ENCODE data around the gene GRIN2A. TPM values are rescaled to one million over a fixed set of nuclear protein-coding genes. Genes with fewer than 3 reads are reported as not detected.

GRIN2A gene
- total and polyA plus RNA-seq, 3 donors from 2014 or later = 7.0 to 20.3 (median 10.4) TPM

DNA sequence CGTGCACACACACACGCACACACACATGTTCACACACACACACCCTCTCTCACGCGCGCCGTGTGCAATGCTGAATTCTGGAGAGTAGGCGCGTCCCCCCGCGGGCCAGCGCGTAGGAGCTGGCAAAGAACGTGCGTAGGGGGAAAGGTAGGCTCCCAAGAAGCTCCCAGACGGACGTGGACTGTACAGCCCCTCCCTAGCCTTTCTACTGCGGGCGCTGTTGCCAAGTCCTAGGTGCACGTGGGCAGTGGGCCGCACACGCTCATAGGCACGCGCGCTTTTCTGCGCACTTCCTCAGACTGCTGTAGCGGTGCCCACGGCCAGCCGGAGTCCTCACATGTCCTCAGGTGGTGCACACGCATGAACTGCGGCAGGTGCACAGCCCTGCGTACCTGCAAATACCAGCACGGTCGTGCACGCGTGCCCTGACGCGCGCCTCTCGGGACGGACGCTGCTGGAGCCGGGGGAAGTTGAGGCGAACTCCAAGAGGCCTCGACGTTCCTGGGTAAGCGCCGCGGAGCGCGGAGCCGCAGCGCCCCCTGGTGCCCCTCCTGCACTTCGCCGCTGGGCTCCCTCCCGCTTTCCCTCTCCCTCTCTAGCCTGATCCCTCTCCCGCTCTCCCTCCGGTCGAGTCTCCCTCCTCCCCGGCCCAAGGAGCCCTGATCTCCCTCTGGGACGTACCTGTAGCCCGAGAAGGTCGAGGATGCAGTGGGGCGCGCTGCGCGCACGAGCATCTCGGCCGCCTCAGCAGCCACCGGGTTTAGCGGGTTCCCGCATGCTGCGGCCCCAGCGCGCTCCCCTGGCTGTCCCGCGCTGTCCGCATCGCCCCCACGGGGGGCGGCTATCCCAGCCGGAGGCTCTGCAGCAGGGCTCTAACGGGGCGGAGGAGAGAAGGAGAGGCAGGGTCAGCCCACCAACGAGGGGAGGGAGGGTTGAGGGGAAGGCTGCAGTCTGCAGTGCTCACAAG is 749 bp downstream of the GRIN2A start:
- H3K4me3 ChIP-seq = peak overlapping the region; percentile 37 to 68
- peaks cover 4% of the 10 kb centered on the region for H3K4me1 ChIP-seq
- H3K9me3 ChIP-seq = no peaks in the 10 kb centered on the region
- DNase-seq = peak; percentile 78
- TF ChIP-seq, protein P1, sequence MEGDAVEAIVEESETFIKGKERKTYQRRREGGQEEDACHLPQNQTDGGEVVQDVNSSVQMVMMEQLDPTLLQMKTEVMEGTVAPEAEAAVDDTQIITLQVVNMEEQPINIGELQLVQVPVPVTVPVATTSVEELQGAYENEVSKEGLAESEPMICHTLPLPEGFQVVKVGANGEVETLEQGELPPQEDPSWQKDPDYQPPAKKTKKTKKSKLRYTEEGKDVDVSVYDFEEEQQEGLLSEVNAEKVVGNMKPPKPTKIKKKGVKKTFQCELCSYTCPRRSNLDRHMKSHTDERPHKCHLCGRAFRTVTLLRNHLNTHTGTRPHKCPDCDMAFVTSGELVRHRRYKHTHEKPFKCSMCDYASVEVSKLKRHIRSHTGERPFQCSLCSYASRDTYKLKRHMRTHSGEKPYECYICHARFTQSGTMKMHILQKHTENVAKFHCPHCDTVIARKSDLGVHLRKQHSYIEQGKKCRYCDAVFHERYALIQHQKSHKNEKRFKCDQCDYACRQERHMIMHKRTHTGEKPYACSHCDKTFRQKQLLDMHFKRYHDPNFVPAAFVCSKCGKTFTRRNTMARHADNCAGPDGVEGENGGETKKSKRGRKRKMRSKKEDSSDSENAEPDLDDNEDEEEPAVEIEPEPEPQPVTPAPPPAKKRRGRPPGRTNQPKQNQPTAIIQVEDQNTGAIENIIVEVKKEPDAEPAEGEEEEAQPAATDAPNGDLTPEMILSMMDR (IDR thresholded peaks at IDR 0.05) = peak; percentile 69 to 85 (median 78)
- TF ChIP-seq POLR2A (IDR thresholded peaks at IDR 0.05) = no peak
- H3K36me3 ChIP-seq (ENCODE audit: low read depth, missing control alignments) = no peaks in the 10 kb centered on the region
- H3K27me3 ChIP-seq = no peaks in the 10 kb centered on the region
- intact Hi-C loops (cut with DNase I; ENCODE audit: low total_unique reads) = no loop called here
- no peak overlapping the region for H3K27ac ChIP-seq
- 0 to 1% methylated on average over 15 to 80 of the region's 85 CpGs for WGBS, 2 donors

DNA sequence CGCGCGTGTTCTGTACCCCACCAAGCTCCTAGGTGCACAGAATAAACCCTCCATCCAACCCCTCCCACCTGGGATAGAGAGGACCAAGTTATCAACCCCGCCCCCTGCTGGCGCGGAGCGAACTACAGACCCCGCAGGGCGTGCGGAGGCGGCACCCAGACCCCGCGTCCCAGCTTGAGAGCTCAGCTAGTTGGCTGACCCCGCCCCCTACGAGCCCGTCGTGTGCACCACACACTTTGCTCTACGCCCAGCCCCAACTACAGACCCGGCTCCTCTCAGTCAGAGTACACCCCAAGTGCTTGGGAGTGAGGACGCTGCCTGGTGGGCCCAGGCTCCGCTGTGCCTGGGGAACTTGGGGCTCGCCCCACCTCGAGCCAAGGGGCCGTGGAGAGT is 1.5 kb downstream of the GRIN2A start:
- peak; percentile 82 for DNase-seq
- Histone ChIP-seq H3K9me3 (no peaks in the 10 kb centered on the region), H3K36me3 (ENCODE audit: low read depth, missing control alignments) (no peaks in the 10 kb centered on the region), H3K4me1 (peaks cover 4% of the 10 kb centered on the region), H3K4me3 (peak overlapping the region; percentile 37 to 68), H3K27ac (no peak overlapping the region), H3K27me3 (no peaks in the 10 kb centered on the region)
- intact Hi-C loops (cut with DNase I; ENCODE audit: low total_unique reads) = no loop called here
- WGBS, 2 donors = 1 to 2% methylated on average over 20 to 24 of the region's 24 CpGs
- no peak for TF ChIP-seq POLR2A (IDR thresholded peaks at IDR 0.05)
- TF ChIP-seq, protein P1 (IDR thresholded peaks at IDR 0.05) = peak; percentile 15 to 45 (median 35)

DNA sequence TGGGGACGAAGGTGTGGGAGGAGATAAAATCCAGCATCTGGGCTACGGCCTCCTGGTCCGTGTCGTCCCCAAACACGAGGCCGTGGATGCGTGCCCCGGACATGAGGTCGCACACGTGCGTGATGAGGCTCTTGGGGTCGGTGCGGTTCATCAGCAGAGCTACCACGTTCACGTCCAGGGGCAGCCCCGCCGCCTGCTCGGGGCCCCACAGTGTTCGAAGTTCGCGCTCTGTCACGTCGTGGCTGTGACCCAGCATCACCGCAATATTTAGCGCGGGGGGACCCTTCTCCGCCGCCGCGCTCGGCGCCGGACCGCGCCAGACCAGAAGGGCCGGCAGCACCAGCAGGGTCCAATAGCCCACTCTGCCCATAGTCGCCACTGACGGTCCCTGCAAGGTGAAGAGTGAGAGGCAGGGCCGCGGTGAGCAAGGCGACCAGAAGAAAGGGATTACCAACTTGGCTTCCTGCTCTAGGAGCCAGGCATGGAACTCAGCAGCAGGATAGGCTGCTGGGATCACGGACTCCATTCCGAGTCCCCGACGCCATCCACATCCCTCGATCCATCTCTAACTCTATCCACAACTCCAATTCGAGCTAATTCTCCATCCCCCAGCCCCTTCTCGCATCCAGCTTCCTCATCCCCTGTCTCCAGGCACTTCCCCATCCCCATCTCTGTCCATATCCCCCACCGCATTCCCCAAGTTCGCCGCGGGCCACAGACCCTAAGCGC is 2.0 kb downstream of the GRIN2A start:
- H3K4me1 ChIP-seq = peaks cover 4% of the 10 kb centered on the region
- no peaks in the 10 kb centered on the region for H3K9me3 ChIP-seq
- intact Hi-C loops (cut with DNase I; ENCODE audit: low total_unique reads) = no loop called here
- H3K27me3 ChIP-seq = no peaks in the 10 kb centered on the region
- H3K27ac ChIP-seq = no peak overlapping the region
- DNase-seq = no peak
- H3K36me3 ChIP-seq (ENCODE audit: low read depth, missing control alignments) = no peaks in the 10 kb centered on the region
- 15 to 34% methylated on average over 40 of the region's 53 CpGs for WGBS, 2 donors
- TF ChIP-seq, protein P1 (IDR thresholded peaks at IDR 0.05) = no peak
- no peak for TF ChIP-seq POLR2A (IDR thresholded peaks at IDR 0.05)
- H3K4me3 ChIP-seq = peak overlapping the region; percentile 37 to 68

DNA sequence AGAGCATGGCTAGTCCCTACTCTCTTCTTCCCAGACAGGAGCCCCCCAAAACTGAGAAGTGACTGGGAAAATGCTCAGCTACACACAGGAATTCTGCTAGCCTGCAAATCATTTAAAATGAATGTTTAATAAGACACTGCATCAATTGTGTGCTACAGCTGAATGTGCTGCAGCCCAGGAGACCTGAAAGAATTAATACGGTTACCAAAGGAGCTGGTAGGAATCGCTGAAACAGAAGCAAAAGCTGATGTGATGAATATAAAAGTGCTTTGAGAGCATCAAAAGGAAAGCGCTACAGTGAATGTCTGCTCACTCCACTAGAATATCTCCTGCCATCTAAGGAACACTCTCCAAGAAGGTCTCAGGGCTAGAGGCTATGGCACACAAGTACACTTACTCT is 3.7 kb downstream of the GRIN2A start:
- Histone ChIP-seq H3K4me3 (no peak overlapping the region), H3K36me3 (ENCODE audit: low read depth, missing control alignments) (no peaks in the 10 kb centered on the region), H3K4me1 (peaks cover 4% of the 10 kb centered on the region), H3K27ac (no peak overlapping the region), H3K27me3 (no peaks in the 10 kb centered on the region), H3K9me3 (no peaks in the 10 kb centered on the region)
- DNase-seq = no peak
- 77 to 87% methylated on average over 3 of the region's 3 CpGs for WGBS, 2 donors
- intact Hi-C loops (cut with DNase I; ENCODE audit: low total_unique reads) = no loop called here
- no peak for TF ChIP-seq POLR2A (IDR thresholded peaks at IDR 0.05)
- TF ChIP-seq, protein P1 (IDR thresholded peaks at IDR 0.05) = no peak
